HG02884 (cell line): ENCODE results near the gene MYO18B.

Experiments used
- ATAC-seq: cut with Tn5 transposase; IDR thresholded peaks from one replicate; pipeline ENCODE4 v1.9.1; 2021; ENCODE audit warnings: mild to moderate bottlenecking, moderate library complexity; ENCODE audit not compliant: unreplicated experiment

Gene MYO18B

GRCh38 chr22:25843660-25844405, 101.8 kb downstream of the MYO18B start:
- no peak for ATAC-seq

GRCh38 chr22:25844601-25845000, 102.6 kb downstream of the MYO18B start:
- no peak for ATAC-seq

- ATAC-seq, result no peak
These were observed 104.2 kb downstream of the MYO18B start for GRCh38 chr22:25845985-25846745.

GRCh38 chr22:25847451-25847850, 105.5 kb downstream of the MYO18B start:
- no peak for ATAC-seq

GRCh38 chr22:25848954-25849353, 107.0 kb downstream of the MYO18B start:
- ATAC-seq, result no peak

- ATAC-seq, result no peak
These were observed 107.5 kb downstream of the MYO18B start for GRCh38 chr22:25849522-25849921.

GRCh38 chr22:25852223-25852622, 110.2 kb downstream of the MYO18B start:
- ATAC-seq, result no peak

- ATAC-seq, result no peak
These were observed 111.1 kb downstream of the MYO18B start for GRCh38 chr22:25853078-25853477.

- ATAC-seq, result no peak
These were observed 111.7 kb downstream of the MYO18B start for GRCh38 chr22:25853501-25854284.

- no peak for ATAC-seq
These were observed 127.8 kb downstream of the MYO18B start for GRCh38 chr22:25869771-25870170.

GRCh38 chr22:25874327-25874726, 132.3 kb downstream of the MYO18B start:
- no peak for ATAC-seq

GRCh38 chr22:25875461-25875860, 133.5 kb downstream of the MYO18B start:
- ATAC-seq, result no peak

- ATAC-seq, result no peak
These were observed 134.9 kb downstream of the MYO18B start for GRCh38 chr22:25876871-25877270.

GRCh38 chr22:25878933-25879332, 136.9 kb downstream of the MYO18B start:
- no peak for ATAC-seq

- no peak for ATAC-seq
These were observed 138.5 kb downstream of the MYO18B start for GRCh38 chr22:25880524-25880923.

- ATAC-seq, result no peak
These were observed 139.3 kb downstream of the MYO18B start for GRCh38 chr22:25881210-25881755.

- ATAC-seq, result no peak
These were observed 140.4 kb downstream of the MYO18B start for GRCh38 chr22:25882360-25882759.

GRCh38 chr22:25883482-25884033, 141.6 kb downstream of the MYO18B start:
- no peak for ATAC-seq

GRCh38 chr22:25884121-25884520, 142.1 kb downstream of the MYO18B start:
- ATAC-seq, result no peak

- ATAC-seq, result no peak
These were observed 146.5 kb downstream of the MYO18B start for GRCh38 chr22:25888399-25889054.
